GM19438 (cell line): ENCODE data around the gene OPTN.

ENCODE experiments used
- ATAC-seq: cut with Tn5 transposase; IDR thresholded peaks from one replicate; pipeline ENCODE4 v1.9.1; 2021; ENCODE audit warnings: low read depth; ENCODE audit not compliant: unreplicated experiment

OPTN gene

DNA sequence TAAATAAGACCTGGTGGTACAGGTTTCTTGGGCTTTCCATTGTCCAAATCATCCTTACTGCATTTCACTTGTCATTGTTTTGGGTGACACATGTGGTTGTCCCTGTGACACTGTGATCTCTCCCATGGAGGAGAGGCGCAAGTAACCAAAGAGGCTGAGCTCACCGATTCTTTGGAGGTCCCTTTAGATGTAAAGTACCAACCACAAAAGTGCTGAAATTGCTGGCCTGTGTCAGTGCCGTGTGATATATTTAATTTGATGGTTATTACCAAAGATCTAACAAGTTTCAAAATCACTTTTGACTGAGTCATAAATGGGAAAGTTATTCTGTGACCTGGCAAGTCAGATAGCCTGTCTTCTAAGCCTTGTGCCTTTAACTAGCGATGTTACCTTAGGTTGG, 80.8 kb downstream of the OPTN start:
- ATAC-seq: no peak

DNA sequence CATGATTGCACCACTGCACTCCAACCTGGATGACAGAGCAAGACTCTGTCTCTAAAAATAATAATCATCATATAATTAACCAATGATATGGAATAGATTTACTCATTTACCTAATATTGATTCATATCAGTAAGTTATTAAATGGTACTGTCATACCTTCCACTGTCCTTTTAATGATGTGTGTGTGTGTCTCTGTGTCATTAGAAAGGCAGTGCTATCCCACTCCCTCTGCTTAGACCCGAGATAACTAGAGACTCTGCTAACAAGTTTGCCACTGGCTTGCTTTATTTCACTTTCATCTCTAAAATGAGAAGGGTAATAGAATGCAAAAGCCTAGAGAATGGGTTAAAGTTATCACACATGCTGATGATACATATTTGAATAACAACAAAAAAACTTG, 82.5 kb downstream of the OPTN start:
- no peak for ATAC-seq

DNA sequence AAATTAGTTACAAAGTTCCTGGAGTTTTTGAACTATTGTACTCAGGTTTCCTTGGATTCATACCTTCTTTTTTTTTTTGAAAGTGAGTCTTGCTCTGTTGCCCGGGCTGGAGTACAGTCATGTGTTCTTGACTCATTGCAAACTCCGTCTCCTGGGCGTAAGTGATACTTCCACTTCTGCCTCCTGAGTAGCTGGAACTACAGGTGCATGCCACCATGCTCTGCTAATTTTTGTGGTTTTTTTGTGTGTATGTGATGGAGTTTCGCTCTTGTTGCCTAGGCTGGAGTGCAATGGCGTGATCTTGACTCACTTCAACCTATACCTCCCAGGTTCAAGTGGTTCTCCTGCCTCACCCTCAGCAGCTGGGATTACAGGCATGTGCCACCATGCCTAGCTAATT, 83.7 kb downstream of the OPTN start:
- no peak for ATAC-seq

DNA sequence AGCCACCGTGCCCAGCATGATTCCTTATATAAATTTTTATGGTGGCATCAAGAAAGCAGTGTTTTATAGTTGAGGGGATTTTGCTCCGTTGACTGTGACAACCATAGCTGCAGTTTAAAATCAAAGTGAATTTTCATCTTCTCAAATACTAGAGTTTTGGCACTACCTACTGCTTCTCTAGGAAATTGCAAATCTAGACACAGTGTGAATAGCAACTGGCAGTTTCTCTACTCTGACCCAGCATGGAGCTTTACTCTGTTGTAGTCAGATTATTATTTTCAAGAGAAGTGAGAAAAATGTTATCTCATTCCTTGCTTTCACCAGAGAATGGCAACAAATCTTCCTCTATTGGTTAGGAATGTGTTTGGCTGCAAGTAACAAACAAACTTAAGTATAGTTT, 84.3 kb downstream of the OPTN start:
- no peak for ATAC-seq

DNA sequence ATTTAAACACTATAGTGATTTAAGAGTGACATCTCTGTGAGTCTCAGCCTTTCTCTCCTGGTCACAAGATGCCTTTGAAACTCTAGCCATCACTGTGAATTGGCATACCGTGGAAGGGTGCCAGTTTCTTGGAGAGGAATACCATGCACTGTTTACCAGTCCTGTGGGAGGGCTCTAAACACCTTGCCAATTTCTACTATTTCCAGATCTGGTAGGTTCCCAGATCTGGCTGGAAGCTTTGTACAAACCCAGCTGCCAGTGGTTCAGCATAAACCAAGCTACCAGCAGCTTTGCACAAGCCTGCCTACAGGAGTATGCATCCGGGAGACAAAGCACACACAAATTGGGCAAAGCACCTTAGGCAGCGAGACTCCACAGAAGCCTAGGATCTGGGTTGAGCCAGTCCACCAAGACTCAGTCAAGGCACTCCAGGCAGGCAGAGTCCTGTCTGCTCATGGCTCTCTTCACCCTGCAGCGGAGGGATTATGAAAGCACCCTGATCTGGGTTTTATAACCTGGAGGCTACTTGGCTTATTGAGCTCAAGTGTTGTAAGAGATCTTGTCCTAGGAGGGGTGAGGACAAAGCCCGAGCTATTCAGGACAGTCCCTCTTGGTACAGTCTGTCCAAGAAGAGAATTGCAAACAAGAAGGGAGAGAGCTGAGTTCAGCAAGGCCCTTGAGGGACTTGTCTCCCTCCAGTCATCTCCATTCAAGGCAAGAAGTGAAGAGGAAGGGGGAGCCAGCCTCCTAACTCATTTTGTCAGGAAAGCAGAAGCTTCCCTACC, 85.0 kb downstream of the OPTN start:
- no peak for ATAC-seq

DNA sequence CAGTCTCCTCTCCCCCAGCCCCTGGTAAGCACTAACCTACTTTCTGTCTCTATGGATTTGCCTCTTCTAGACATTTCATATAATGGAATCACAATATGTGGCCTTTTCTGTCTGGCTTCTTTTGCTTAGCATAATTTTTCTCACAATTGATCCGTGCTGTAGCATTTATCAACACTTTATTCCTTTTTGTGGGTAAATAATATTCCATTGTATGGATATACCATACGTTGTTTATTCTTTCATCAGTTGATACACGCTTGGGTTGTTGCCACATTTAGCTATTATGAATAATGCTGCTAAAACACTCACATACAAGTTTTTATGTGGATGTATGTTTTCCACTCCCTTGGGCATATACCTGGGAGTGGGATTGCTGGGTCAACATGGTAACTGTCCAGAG, 87.2 kb downstream of the OPTN start:
- ATAC-seq: no peak
